Measurements from ENCODE around the gene AGRP.
A peak's percentile ranks its signal among the peaks of the same experiment; 100 is the strongest.
"Not testable (repeated sequence)": the region's sequence is repeated elsewhere in the genome, so short reads cannot be mapped to it uniquely, and the experiment has no call there.

Gene AGRP

GRCh38 chr16:67504031-67505021, 21.0 kb upstream of the AGRP start:
- no peak for DNase-seq (ENCODE audit: low read depth in 2 of 3, low spot score in 2 of 3)

- DNase-seq (ENCODE audit: low read depth in 2 of 3, low spot score in 2 of 3): no peak
These were observed 15.8 kb upstream of the AGRP start for GRCh38 chr16:67499106-67499505.

GRCh38 chr16:67490335-67491096, 7.2 kb upstream of the AGRP start:
- DNase-seq (ENCODE audit: low read depth in 2 of 3, low spot score in 2 of 3): no peak

GRCh38 chr16:67489401-67490083, 6.2 kb upstream of the AGRP start:
- DNase-seq (ENCODE audit: low read depth in 2 of 3, low spot score in 2 of 3): no peak

GRCh38 chr16:67487561-67487960, 4.2 kb upstream of the AGRP start:
- DNase-seq (ENCODE audit: low read depth in 2 of 3, low spot score in 2 of 3): not testable (repeated sequence)

GRCh38 chr16:67486805-67487204, 3.5 kb upstream of the AGRP start:
- DNase-seq (ENCODE audit: low read depth in 2 of 3, low spot score in 2 of 3): no peak

- no peak for DNase-seq (ENCODE audit: low read depth in 2 of 3, low spot score in 2 of 3)
These were observed 581 bp upstream of the AGRP start for GRCh38 chr16:67483731-67484525.

GRCh38 chr16:67482233-67482924, 968 bp downstream of the AGRP start:
- DNase-seq (ENCODE audit: low read depth in 2 of 3, low spot score in 2 of 3): no peak

GRCh38 chr16:67481561-67482232, 1.6 kb downstream of the AGRP start:
- DNase-seq (ENCODE audit: low read depth in 2 of 3, low spot score in 2 of 3): peak in 2 of 3 experiments; percentile 30 to 32

- DNase-seq (ENCODE audit: low read depth in 2 of 3, low spot score in 2 of 3): peak; percentile 90 to 99 (median 97)
These were observed 2.4 kb downstream of the AGRP start, which contains the start of gene ATP6V0D1 for GRCh38 chr16:67480833-67481560. Gene ATP6V0D1 (minus strand): TSS chr16:67481157. CDS start chr16:67481086, 71 bp downstream.

GRCh38 chr16:67477960-67478554, 5.3 kb downstream of the AGRP start:
- DNase-seq (ENCODE audit: low read depth in 2 of 3, low spot score in 2 of 3): no peak

GRCh38 chr16:67474551-67475455, 8.5 kb downstream of the AGRP start:
- DNase-seq (ENCODE audit: low read depth in 2 of 3, low spot score in 2 of 3): no peak

GRCh38 chr16:67471758-67472384, 11.5 kb downstream of the AGRP start:
- DNase-seq (ENCODE audit: low read depth in 2 of 3, low spot score in 2 of 3): no peak

- no peak for DNase-seq (ENCODE audit: low read depth in 2 of 3, low spot score in 2 of 3)
These were observed 13.0 kb downstream of the AGRP start for GRCh38 chr16:67470359-67470758.

GRCh38 chr16:67468731-67469130, 14.6 kb downstream of the AGRP start:
- DNase-seq (ENCODE audit: low read depth in 2 of 3, low spot score in 2 of 3): no peak

GRCh38 chr16:67466581-67466980, 16.8 kb downstream of the AGRP start:
- no peak for DNase-seq (ENCODE audit: low read depth in 2 of 3, low spot score in 2 of 3)

GRCh38 chr16:67464565-67464964, 18.8 kb downstream of the AGRP start:
- DNase-seq (ENCODE audit: low read depth in 2 of 3, low spot score in 2 of 3): no peak
